K562 (cell line): ENCODE measurements around the gene MPG.
A peak's percentile ranks its signal among the peaks of the same experiment; 100 is the strongest.

ENCODE experiments used
- CC2D1A ChIP-seq: fragments of 450-650 bp; IDR thresholded peaks from 2 replicates; pipeline ENCODE4 v1.6.1; 2017; ENCODE audit warnings: mild to moderate bottlenecking
- ELK1 ChIP-seq: sonication (generic); formaldehyde crosslinking; IDR thresholded peaks from 2 replicates; pipeline ENCODE4 v1.8.1; 2022; ENCODE audit warnings: missing genetic modification reagents
- EP300 ChIP-seq: IDR thresholded peaks from 2 replicates; pipeline ENCODE4 v1.6.1; 2012; ENCODE audit warnings: low read length, improper control_type of control experiment
- JUND ChIP-seq, 2 experiments: IDR thresholded peaks; 2 replicates in 1 of 2; 3 replicates in 1 of 2; pipeline ENCODE4 v1.6.1; 2011; ENCODE audit warnings: borderline replicate concordance in 2 of 2, low read depth in 2 of 2, low read length in 2 of 2, improper control_type of control experiment in 1 of 2, missing biosample characterization in 1 of 2, missing genetic modification characterization in 1 of 2, missing genetic modification reagents in 1 of 2
- POLR2G ChIP-seq: fragments of 200-400 bp; formaldehyde crosslinking; IDR thresholded peaks from 2 replicates; pipeline ENCODE4 v1.6.1; 2017; ENCODE audit warnings: low read depth, mild to moderate bottlenecking, antibody characterized with exemption, low read length, moderate library complexity
- ZNF174 ChIP-seq: fragments of 250-450 bp; sonication (Bioruptor Pico); IDR thresholded peaks from 2 replicates; pipeline ENCODE4 v1.4.0; 2020; ENCODE audit warnings: mild to moderate bottlenecking
- ZNF282 ChIP-seq: sonication (generic); formaldehyde crosslinking; IDR thresholded peaks from 2 replicates; pipeline ENCODE4 v1.8.1; 2023; ENCODE audit warnings: missing genetic modification reagents
- ZNF311 ChIP-seq: fragments of 250-450 bp; sonication (Bioruptor Pico); IDR thresholded peaks from 2 replicates; pipeline ENCODE4 v1.4.0; 2020; ENCODE audit warnings: mild to moderate bottlenecking, moderate library complexity
- TF ChIP-seq, protein P1 (sequence below), 3 experiments: IDR thresholded peaks in 2 of 3; conservative IDR thresholded peaks in 1 of 3; 2 replicates each; pipeline ENCODE4 v1.5.1; 2011 to 2012; ENCODE audit warnings: low read length in 3 of 3, mild to moderate bottlenecking in 3 of 3, control low read depth in 2 of 3, improper control_type of control experiment in 1 of 3, inconsistent platforms in 1 of 3, low read depth in 1 of 3, mixed read lengths in 1 of 3, moderate library complexity in 1 of 3; ENCODE audit not compliant: insufficient read depth in 2 of 3
- TF ChIP-seq, protein P2 (sequence below): IDR thresholded peaks from 2 replicates; pipeline ENCODE4 v1.6.1; 2016; ENCODE audit warnings: missing genetic modification characterization, missing compliant biosample characterization
- TF ChIP-seq, protein P3 (sequence below): fragments of 450-650 bp; formaldehyde crosslinking; IDR thresholded peaks from 2 replicates; pipeline ENCODE4 v1.4.0; 2020; ENCODE audit warnings: mild to moderate bottlenecking
- TF ChIP-seq, protein P4 (sequence below): sonication (generic); formaldehyde crosslinking; IDR thresholded peaks from 2 replicates; pipeline ENCODE4 v1.5.0; 2020; ENCODE audit warnings: missing genetic modification reagents
- TF ChIP-seq, protein P5 (sequence below): sonication (generic); formaldehyde crosslinking; IDR thresholded peaks from 2 replicates; pipeline ENCODE4 v1.8.0; 2022; ENCODE audit warnings: missing genetic modification reagents, mild to moderate bottlenecking, borderline replicate concordance

GRCh38 chr16:77273-77806 is 685 bp upstream of the MPG start:
- TF ChIP-seq CC2D1A = no peak
- peak; percentile 48; the same call in 1 of the 2 replicates for TF ChIP-seq POLR2G
- TF ChIP-seq, protein P1, sequence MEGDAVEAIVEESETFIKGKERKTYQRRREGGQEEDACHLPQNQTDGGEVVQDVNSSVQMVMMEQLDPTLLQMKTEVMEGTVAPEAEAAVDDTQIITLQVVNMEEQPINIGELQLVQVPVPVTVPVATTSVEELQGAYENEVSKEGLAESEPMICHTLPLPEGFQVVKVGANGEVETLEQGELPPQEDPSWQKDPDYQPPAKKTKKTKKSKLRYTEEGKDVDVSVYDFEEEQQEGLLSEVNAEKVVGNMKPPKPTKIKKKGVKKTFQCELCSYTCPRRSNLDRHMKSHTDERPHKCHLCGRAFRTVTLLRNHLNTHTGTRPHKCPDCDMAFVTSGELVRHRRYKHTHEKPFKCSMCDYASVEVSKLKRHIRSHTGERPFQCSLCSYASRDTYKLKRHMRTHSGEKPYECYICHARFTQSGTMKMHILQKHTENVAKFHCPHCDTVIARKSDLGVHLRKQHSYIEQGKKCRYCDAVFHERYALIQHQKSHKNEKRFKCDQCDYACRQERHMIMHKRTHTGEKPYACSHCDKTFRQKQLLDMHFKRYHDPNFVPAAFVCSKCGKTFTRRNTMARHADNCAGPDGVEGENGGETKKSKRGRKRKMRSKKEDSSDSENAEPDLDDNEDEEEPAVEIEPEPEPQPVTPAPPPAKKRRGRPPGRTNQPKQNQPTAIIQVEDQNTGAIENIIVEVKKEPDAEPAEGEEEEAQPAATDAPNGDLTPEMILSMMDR (IDR thresholded peaks at IDR 0.05 in 2 of 3, conservative IDR thresholded peaks at IDR 0.05 in 1 of 3; ENCODE audit: insufficient read depth in 2 of 3, low read depth in 1 of 3, low read length in 3 of 3) = no peak
- TF ChIP-seq ZNF282 (CRISPR knock-in tag) = 0 out of 2 replicates have a peak, but pooled peaks have one; percentile 72
- TF ChIP-seq ELK1 (CRISPR knock-in tag) = no peak
- TF ChIP-seq, protein P2, sequence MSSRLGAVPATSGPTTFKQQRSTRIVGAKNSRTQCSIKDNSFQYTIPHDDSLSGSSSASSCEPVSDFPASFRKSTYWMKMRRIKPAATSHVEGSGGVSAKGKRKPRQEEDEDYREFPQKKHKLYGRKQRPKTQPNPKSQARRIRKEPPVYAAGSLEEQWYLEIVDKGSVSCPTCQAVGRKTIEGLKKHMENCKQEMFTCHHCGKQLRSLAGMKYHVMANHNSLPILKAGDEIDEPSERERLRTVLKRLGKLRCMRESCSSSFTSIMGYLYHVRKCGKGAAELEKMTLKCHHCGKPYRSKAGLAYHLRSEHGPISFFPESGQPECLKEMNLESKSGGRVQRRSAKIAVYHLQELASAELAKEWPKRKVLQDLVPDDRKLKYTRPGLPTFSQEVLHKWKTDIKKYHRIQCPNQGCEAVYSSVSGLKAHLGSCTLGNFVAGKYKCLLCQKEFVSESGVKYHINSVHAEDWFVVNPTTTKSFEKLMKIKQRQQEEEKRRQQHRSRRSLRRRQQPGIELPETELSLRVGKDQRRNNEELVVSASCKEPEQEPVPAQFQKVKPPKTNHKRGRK (tag) = no peak
- TF ChIP-seq, protein P3, sequence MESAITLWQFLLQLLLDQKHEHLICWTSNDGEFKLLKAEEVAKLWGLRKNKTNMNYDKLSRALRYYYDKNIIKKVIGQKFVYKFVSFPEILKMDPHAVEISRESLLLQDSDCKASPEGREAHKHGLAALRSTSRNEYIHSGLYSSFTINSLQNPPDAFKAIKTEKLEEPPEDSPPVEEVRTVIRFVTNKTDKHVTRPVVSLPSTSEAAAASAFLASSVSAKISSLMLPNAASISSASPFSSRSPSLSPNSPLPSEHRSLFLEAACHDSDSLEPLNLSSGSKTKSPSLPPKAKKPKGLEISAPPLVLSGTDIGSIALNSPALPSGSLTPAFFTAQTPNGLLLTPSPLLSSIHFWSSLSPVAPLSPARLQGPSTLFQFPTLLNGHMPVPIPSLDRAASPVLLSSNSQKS (CRISPR knock-in tag) = no peak
- TF ChIP-seq, protein P4, sequence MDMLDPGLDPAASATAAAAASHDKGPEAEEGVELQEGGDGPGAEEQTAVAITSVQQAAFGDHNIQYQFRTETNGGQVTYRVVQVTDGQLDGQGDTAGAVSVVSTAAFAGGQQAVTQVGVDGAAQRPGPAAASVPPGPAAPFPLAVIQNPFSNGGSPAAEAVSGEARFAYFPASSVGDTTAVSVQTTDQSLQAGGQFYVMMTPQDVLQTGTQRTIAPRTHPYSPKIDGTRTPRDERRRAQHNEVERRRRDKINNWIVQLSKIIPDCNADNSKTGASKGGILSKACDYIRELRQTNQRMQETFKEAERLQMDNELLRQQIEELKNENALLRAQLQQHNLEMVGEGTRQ (CRISPR knock-in tag) = no peak
- TF ChIP-seq ZNF174 (CRISPR knock-in tag) = no peak
- TF ChIP-seq EP300 = no peak
- TF ChIP-seq, protein P5, sequence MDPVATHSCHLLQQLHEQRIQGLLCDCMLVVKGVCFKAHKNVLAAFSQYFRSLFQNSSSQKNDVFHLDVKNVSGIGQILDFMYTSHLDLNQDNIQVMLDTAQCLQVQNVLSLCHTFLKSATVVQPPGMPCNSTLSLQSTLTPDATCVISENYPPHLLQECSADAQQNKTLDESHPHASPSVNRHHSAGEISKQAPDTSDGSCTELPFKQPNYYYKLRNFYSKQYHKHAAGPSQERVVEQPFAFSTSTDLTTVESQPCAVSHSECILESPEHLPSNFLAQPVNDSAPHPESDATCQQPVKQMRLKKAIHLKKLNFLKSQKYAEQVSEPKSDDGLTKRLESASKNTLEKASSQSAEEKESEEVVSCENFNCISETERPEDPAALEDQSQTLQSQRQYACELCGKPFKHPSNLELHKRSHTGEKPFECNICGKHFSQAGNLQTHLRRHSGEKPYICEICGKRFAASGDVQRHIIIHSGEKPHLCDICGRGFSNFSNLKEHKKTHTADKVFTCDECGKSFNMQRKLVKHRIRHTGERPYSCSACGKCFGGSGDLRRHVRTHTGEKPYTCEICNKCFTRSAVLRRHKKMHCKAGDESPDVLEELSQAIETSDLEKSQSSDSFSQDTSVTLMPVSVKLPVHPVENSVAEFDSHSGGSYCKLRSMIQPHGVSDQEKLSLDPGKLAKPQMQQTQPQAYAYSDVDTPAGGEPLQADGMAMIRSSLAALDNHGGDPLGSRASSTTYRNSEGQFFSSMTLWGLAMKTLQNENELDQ (CRISPR knock-in tag) = no peak
- no peak for TF ChIP-seq ZNF311 (CRISPR knock-in tag)
- TF ChIP-seq JUND (IDR thresholded peaks at IDR 0.05; ENCODE audit: borderline replicate concordance, low read depth, low read length) = no peak
- TF ChIP-seq JUND (tag; IDR thresholded peaks at IDR 0.05; ENCODE audit: borderline replicate concordance, low read depth, low read length) = no peak
